Measurements from ENCODE around the gene EVI5L.

GRCh38 chr19:7908078-7908699 is 78.2 kb downstream of the EVI5L start:
- TF ChIP-seq CTCF (IDR thresholded peaks at IDR 0.05) = no peak
- TF ChIP-seq POLR2AphosphoS5 (IDR thresholded peaks at IDR 0.05; ENCODE audit: low read depth, low read length) = no peak

Data from Panc1 (cell line).